Measurements from ENCODE around the gene CERT1. TPM values are rescaled to one million over a fixed set of nuclear protein-coding genes. Genes with fewer than 3 reads are reported as not detected.

CERT1 gene
- total RNA-seq, 1 experiment from 2014 or later, result 50.2 TPM

DNA sequence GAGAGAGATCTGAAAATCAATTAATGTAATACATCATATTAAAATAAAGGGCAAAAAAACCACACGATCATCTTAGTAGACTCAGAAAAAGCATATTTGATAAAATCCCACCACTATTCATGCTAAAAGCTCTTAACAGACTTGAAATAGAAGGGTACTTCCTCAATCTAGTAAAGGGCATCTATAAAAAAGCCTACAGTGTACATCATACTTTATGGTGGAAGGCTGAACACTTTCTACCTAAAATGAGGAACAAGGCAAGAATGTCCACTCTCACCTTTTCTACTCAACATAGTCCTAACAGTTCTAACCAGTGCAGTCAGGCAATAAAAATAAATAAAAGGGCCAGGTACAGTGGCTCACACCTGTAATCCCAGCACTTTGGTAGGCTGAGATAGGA lies 39.2 kb upstream of the CERT1 start:
- Histone ChIP-seq H2AFZ (ENCODE audit: low read length) (no peak overlapping the region), H4K5ac (ENCODE audit: insufficient read length, low read depth, low read length) (no peak overlapping the region), H2BK5ac (ENCODE audit: insufficient read length, low read length) (no peak overlapping the region), H3K23ac (ENCODE audit: insufficient read length, low read depth, low read length) (no peak overlapping the region), H3K14ac (ENCODE audit: insufficient read depth, low read length) (no peak overlapping the region), H2BK15ac (ENCODE audit: low read depth, low read length) (no peak overlapping the region), H3K18ac (ENCODE audit: insufficient read length, low read depth, low read length) (no peak overlapping the region), H2AK5ac (ENCODE audit: insufficient read length, low read length) (no peak overlapping the region), H3K56ac (ENCODE audit: insufficient read length, low read depth, low read length) (no peak overlapping the region), H4K91ac (ENCODE audit: insufficient read length, low read depth, low read length) (no peak overlapping the region), H2BK12ac (ENCODE audit: insufficient read length, low read depth, low read length) (no peak overlapping the region), H3T11ph (ENCODE audit: low read length) (no peak overlapping the region), H2BK120ac (ENCODE audit: low read depth, low read length, poor library complexity, severe bottlenecking) (no peak overlapping the region), H3K79me1 (ENCODE audit: insufficient read depth, low read depth, low read length, poor library complexity, severe bottlenecking) (no peaks in the 10 kb centered on the region), H3K4me2 (ENCODE audit: insufficient read depth, insufficient read length, low read length) (no peak overlapping the region), H3K27ac (ENCODE audit: insufficient read length, low read depth, low read length) (no peak overlapping the region), H3K79me2 (ENCODE audit: insufficient read depth, low read length) (no peaks in the 10 kb centered on the region), H3K9me3 (ENCODE audit: control insufficient read depth, low read depth, low read length) (no peaks in the 10 kb centered on the region), H4K20me1 (ENCODE audit: control insufficient read depth, insufficient read depth, insufficient read length) (no peaks in the 10 kb centered on the region), H3K27me3 (ENCODE audit: insufficient read depth, low read length) (no peaks in the 10 kb centered on the region), H3K4me1 (ENCODE audit: insufficient read depth, low read length) (no peaks in the 10 kb centered on the region), H3K4ac (ENCODE audit: low read depth, low read length) (no peak overlapping the region), H2BK20ac (ENCODE audit: low read depth, low read length, poor library complexity, severe bottlenecking) (no peak overlapping the region), H4K8ac (replicated peaks; ENCODE audit: insufficient read length, low read depth, low read length) (no peak overlapping the region), H3K23me2 (ENCODE audit: insufficient read length, low read depth, low read length, poor library complexity, severe bottlenecking) (no peaks in the 10 kb centered on the region), H3K9ac (ENCODE audit: extremely low read depth, insufficient read length, low read length) (no peak overlapping the region)
- Mint-ChIP-seq H3K9me3 (no peaks in the 10 kb centered on the region), H3K36me3 (ENCODE audit: insufficient read depth in 1 of 3, low read depth in 3 of 3) (peaks cover 0 to 3% (median 0%) of the 10 kb centered on the region in 3 experiments; a peak in 1 of 7 replicates), H3K4me3 (no peak overlapping the region), H3K4me1 (no peaks in the 10 kb centered on the region), H3K27me3 (ENCODE audit: low read depth) (no peaks in the 10 kb centered on the region), H3K27ac (no peak overlapping the region)
- no peak for TF ChIP-seq CTCF (conservative IDR thresholded peaks at IDR 0.05)
- DNase-seq, result no peak
- no CpG with 5 or more reads among the region's 1 CpG for WGBS (ENCODE audit: extremely low coverage, insufficient read length, low lambda C conversion rate)

All from H9 (cell line).